Prostate gland (tissue), 2 donors: ENCODE data around the gene EIF2S2.

Experiments
- CTCF ChIP-seq, 4 experiments: fragments of 200-600 bp in 2 of 4; fragments of 450-650 bp in 2 of 4; sonication (generic) in 2 of 4; IDR thresholded peaks; 1 replicate in 3 of 4; 2 replicates in 1 of 4; pipeline ENCODE4 v1.5.1; 2016 to 2019; ENCODE audit warnings: antibody characterized with exemption in 4 of 4, mild to moderate bottlenecking in 2 of 4, moderate library complexity in 2 of 4
- POLR2A ChIP-seq: fragments of 450-650 bp; IDR thresholded peaks from one replicate; pipeline ENCODE4 v1.6.1; 2016; ENCODE audit warnings: antibody characterized with exemption, mild to moderate bottlenecking

- no peak for TF ChIP-seq CTCF (IDR thresholded peaks at IDR 0.05)
- TF ChIP-seq POLR2A, result no peak
Measured at GRCh38 chr20:34095825-34096224, 16.2 kb downstream of the EIF2S2 start.
